ENCODE data around the gene RHOBTB3. TPM values are rescaled to one million over a fixed set of nuclear protein-coding genes. Genes with fewer than 3 reads are reported as not detected.

Gene RHOBTB3
- total RNA-seq, 1 experiment from 2014 or later = 6.8 TPM

DNA sequence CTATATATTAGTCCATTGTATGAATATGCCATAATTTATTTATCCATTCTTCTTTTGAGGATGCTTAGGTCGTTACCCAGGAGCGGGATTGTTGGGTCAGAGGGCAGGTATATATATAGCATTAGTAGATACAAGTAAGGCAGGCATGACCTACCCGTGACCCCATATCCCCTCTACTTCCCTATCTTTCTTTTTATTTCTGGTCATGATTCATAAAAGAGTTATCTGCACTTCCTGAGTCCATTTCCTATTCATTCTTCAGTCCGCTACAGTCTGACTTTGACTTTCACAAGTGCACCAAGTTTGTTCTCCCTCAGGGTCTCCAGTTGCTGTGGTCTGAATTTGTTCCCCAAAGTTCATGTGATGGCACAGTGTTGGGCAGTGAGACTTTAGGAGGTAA is 6.9 kb downstream of the RHOBTB3 start:
- H3K9ac ChIP-seq (ENCODE audit: extremely low read depth, insufficient read length, low read length) = no peak overlapping the region
- no peak overlapping the region for H3T11ph ChIP-seq (ENCODE audit: low read length)
- WGBS (ENCODE audit: extremely low coverage, insufficient read length, low lambda C conversion rate) = no CpG with 5 or more reads among the region's 4 CpGs
- Mint-ChIP-seq H3K4me3 (no peak overlapping the region), H3K9me3 (no peaks in the 10 kb centered on the region), H3K36me3 (ENCODE audit: insufficient read depth in 1 of 3, low read depth in 3 of 3) (no peaks in the 10 kb centered on the region), H3K27ac (no peak overlapping the region), H3K27me3 (ENCODE audit: low read depth) (peaks cover 25% of the 10 kb centered on the region), H3K4me1 (peaks cover 0 to under 1% of the 10 kb centered on the region in 2 experiments; a peak in 1 of 4 replicates)
- no peak overlapping the region for H3K4me2 ChIP-seq (ENCODE audit: insufficient read depth, insufficient read length, low read length)
- H3K4ac ChIP-seq (ENCODE audit: low read depth, low read length) = no peak overlapping the region
- no peak overlapping the region for H3K56ac ChIP-seq (ENCODE audit: insufficient read length, low read depth, low read length)
- DNase-seq = no peak
- H3K18ac ChIP-seq (ENCODE audit: insufficient read length, low read depth, low read length) = no peak overlapping the region
- no peak overlapping the region for H3K14ac ChIP-seq (ENCODE audit: insufficient read depth, low read length)
- H2BK20ac ChIP-seq (ENCODE audit: low read depth, low read length, poor library complexity, severe bottlenecking) = no peak overlapping the region
- H4K91ac ChIP-seq (ENCODE audit: insufficient read length, low read depth, low read length) = no peak overlapping the region
- no peak overlapping the region for H4K5ac ChIP-seq (ENCODE audit: insufficient read length, low read depth, low read length)
- H2BK12ac ChIP-seq (ENCODE audit: insufficient read length, low read depth, low read length) = no peak overlapping the region
- no peak overlapping the region for H2AFZ ChIP-seq (ENCODE audit: low read length)
- no peak overlapping the region for H2BK15ac ChIP-seq (ENCODE audit: low read depth, low read length)
- H3K9me3 ChIP-seq (ENCODE audit: control insufficient read depth, low read depth, low read length) = no peaks in the 10 kb centered on the region
- no peak overlapping the region for H4K8ac ChIP-seq (replicated peaks; ENCODE audit: insufficient read length, low read depth, low read length)
- H2AK5ac ChIP-seq (ENCODE audit: insufficient read length, low read length) = no peak overlapping the region
- no peak overlapping the region for H2BK5ac ChIP-seq (ENCODE audit: insufficient read length, low read length)
- no peaks in the 10 kb centered on the region for H3K23me2 ChIP-seq (ENCODE audit: insufficient read length, low read depth, low read length, poor library complexity, severe bottlenecking)
- H3K27me3 ChIP-seq (ENCODE audit: insufficient read depth, low read length) = no peaks in the 10 kb centered on the region; the same call in 1 of the 2 replicates
- no peak overlapping the region for H2BK120ac ChIP-seq (ENCODE audit: low read depth, low read length, poor library complexity, severe bottlenecking)
- H3K79me2 ChIP-seq (ENCODE audit: insufficient read depth, low read length) = no peaks in the 10 kb centered on the region
- H3K27ac ChIP-seq (ENCODE audit: insufficient read length, low read depth, low read length) = no peak overlapping the region
- no peak overlapping the region for H3K23ac ChIP-seq (ENCODE audit: insufficient read length, low read depth, low read length)
- no peaks in the 10 kb centered on the region for H4K20me1 ChIP-seq (ENCODE audit: control insufficient read depth, insufficient read depth, insufficient read length)
- H3K4me1 ChIP-seq (ENCODE audit: insufficient read depth, low read length) = no peaks in the 10 kb centered on the region
- no peak for TF ChIP-seq CTCF (conservative IDR thresholded peaks at IDR 0.05)
- H3K79me1 ChIP-seq (ENCODE audit: insufficient read depth, low read depth, low read length, poor library complexity, severe bottlenecking) = no peaks in the 10 kb centered on the region
